ENCODE measurements around the gene KLLN.

DNA sequence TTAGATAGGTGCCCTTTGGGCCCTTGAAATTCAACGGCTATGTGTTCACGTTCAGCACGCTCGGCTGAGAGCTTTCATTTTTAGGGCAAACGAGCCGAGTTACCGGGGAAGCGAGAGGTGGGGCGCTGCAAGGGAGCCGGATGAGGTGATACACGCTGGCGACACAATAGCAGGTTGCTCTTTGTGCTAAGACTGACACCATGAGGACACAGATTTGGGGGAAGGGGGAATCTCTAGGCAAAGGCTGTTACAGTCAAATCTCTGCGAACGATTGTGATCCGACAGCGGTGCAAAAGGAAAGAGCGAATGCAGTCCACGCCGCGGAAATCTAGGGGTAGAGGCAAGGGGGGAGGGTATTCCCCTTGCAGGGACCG lies 667 bp downstream of the KLLN start:
- TF ChIP-seq, protein P1, sequence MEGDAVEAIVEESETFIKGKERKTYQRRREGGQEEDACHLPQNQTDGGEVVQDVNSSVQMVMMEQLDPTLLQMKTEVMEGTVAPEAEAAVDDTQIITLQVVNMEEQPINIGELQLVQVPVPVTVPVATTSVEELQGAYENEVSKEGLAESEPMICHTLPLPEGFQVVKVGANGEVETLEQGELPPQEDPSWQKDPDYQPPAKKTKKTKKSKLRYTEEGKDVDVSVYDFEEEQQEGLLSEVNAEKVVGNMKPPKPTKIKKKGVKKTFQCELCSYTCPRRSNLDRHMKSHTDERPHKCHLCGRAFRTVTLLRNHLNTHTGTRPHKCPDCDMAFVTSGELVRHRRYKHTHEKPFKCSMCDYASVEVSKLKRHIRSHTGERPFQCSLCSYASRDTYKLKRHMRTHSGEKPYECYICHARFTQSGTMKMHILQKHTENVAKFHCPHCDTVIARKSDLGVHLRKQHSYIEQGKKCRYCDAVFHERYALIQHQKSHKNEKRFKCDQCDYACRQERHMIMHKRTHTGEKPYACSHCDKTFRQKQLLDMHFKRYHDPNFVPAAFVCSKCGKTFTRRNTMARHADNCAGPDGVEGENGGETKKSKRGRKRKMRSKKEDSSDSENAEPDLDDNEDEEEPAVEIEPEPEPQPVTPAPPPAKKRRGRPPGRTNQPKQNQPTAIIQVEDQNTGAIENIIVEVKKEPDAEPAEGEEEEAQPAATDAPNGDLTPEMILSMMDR (IDR thresholded peaks at IDR 0.05), result no peak
- TF ChIP-seq EZH2 (IDR thresholded peaks at IDR 0.05; ENCODE audit: borderline replicate concordance, insufficient read depth, low read depth, low read length, poor library complexity, severe bottlenecking), result no peak

Measured in B cell (primary cell).